Esophagus (tissue), 2 donors: ENCODE results near the gene MAP2K3. TPM values are rescaled to one million over a fixed set of nuclear protein-coding genes. Genes with fewer than 3 reads are reported as not detected.

Experiments
- H3K27ac ChIP-seq, 2 donors: one replicate each; pipeline ENCODE4 v1.5.1; 2013; ENCODE audit warnings: low read depth in 2 of 2, mild to moderate bottlenecking in 2 of 2, inconsistent platforms in 1 of 2, low read length in 1 of 2, moderate library complexity in 1 of 2
- H3K27me3 ChIP-seq, 2 donors: one replicate each; pipeline ENCODE4 v1.6.1; 2013; ENCODE audit warnings: low read length in 2 of 2, control low read depth in 1 of 2, mild to moderate bottlenecking in 1 of 2; ENCODE audit not compliant: insufficient read depth in 2 of 2, control insufficient read depth in 1 of 2
- H3K36me3 ChIP-seq, 2 donors: one replicate each; pipeline ENCODE4 v1.6.1; 2013; ENCODE audit warnings: low read length in 1 of 2; ENCODE audit not compliant: control insufficient read depth in 2 of 2, insufficient read depth in 2 of 2
- H3K4me1 ChIP-seq, 2 donors: one replicate each; pipeline ENCODE4 v1.6.1; 2013; ENCODE audit warnings: low read length in 1 of 2; ENCODE audit not compliant: control insufficient read depth in 2 of 2, insufficient read depth in 2 of 2
- H3K4me3 ChIP-seq, 2 donors: one replicate each; pipeline ENCODE4 v1.5.1; 2013; ENCODE audit warnings: low read length in 2 of 2, mild to moderate bottlenecking in 2 of 2, low read depth in 1 of 2, moderate library complexity in 1 of 2
- H3K9me3 ChIP-seq, 2 donors: one replicate each; pipeline ENCODE4 v1.6.1; 2013; ENCODE audit warnings: mild to moderate bottlenecking in 2 of 2, low read depth in 1 of 2, low read length in 1 of 2, moderate library complexity in 1 of 2; ENCODE audit not compliant: control insufficient read depth in 2 of 2, insufficient read depth in 1 of 2
- WGBS, 2 donors: extraction: QIAGEN DNeasy Blood & Tissue Kit; methylation state at CpG; one replicate each; pipeline ENCODE4 v1.1.7; 2013; 5-methylcytosine and 5-hydroxymethylcytosine counted together
- polyA plus RNA-seq, 2 donors: library from polyadenylated mRNA; stranded (reverse); fragments of 200-250 nt; gene quantifications; one replicate each; pipeline ENCODE4 v1.2.3, GENCODE V29; 2013
- donor health status: healthy with polysubstance abuse.
- donor health status: Bipolar disorder and iron deficiency.

MAP2K3 gene
- polyA plus RNA-seq, 2 donors, result 35.5 to 39.8 TPM

GRCh38 chr17:21295036-21295952 lies 10.8 kb downstream of the MAP2K3 start:
- Histone ChIP-seq H3K27me3 (no peaks in the 10 kb centered on the region), H3K27ac (no peak overlapping the region), H3K36me3 (peaks cover 0 to 29% of the 10 kb centered on the region in 2 donors), H3K4me3 (no peak overlapping the region), H3K9me3 (peaks cover 0 to 4% of the 10 kb centered on the region in 2 donors), H3K4me1 (peaks cover 9 to 19% of the 10 kb centered on the region in 2 donors)
- 60% methylated on average over 19 of the region's 19 CpGs for WGBS, 2 donors

- H3K9me3 ChIP-seq, result peaks cover 0 to 4% of the 10 kb centered on the region in 2 donors
- H3K27me3 ChIP-seq, result no peaks in the 10 kb centered on the region
- peaks cover 0 to 37% of the 10 kb centered on the region in 2 donors for H3K36me3 ChIP-seq
- H3K27ac ChIP-seq, result no peak overlapping the region
- H3K4me1 ChIP-seq, result peaks cover 9 to 15% of the 10 kb centered on the region in 2 donors
- 61% methylated on average over 22 of the region's 22 CpGs for WGBS, 2 donors
- H3K4me3 ChIP-seq, result no peak overlapping the region
Measured at GRCh38 chr17:21296097-21297025, 11.8 kb downstream of the MAP2K3 start.

GRCh38 chr17:21297026-21297520 lies 12.6 kb downstream of the MAP2K3 start:
- H3K36me3 ChIP-seq, result peaks cover 0 to 37% of the 10 kb centered on the region in 2 donors
- H3K4me3 ChIP-seq, result no peak overlapping the region
- no peaks in the 10 kb centered on the region for H3K27me3 ChIP-seq
- peaks cover 0 to 8% of the 10 kb centered on the region in 2 donors for H3K9me3 ChIP-seq
- H3K27ac ChIP-seq, result no peak overlapping the region
- peaks cover 9 to 13% of the 10 kb centered on the region in 2 donors for H3K4me1 ChIP-seq
- 62 to 63% methylated on average over 10 of the region's 10 CpGs for WGBS, 2 donors

GRCh38 chr17:21297597-21297996 lies 13.1 kb downstream of the MAP2K3 start:
- H3K9me3 ChIP-seq, result peaks cover 0 to 8% of the 10 kb centered on the region in 2 donors
- H3K36me3 ChIP-seq, result peaks cover 0 to 39% of the 10 kb centered on the region in 2 donors
- H3K4me1 ChIP-seq, result peaks cover 9 to 13% of the 10 kb centered on the region in 2 donors
- H3K27ac ChIP-seq, result no peak overlapping the region
- no peak overlapping the region for H3K4me3 ChIP-seq
- no peaks in the 10 kb centered on the region for H3K27me3 ChIP-seq
- WGBS, 2 donors, result 55 to 64% methylated on average over 10 of the region's 10 CpGs

- 76 to 77% methylated on average over 22 of the region's 22 CpGs for WGBS, 2 donors
- H3K27ac ChIP-seq, result no peak overlapping the region
- H3K36me3 ChIP-seq, result peaks cover 0 to 43% of the 10 kb centered on the region in 2 donors
Measured at GRCh38 chr17:21298056-21298982, 13.8 kb downstream of the MAP2K3 start.

GRCh38 chr17:21298983-21299519 lies 14.5 kb downstream of the MAP2K3 start:
- WGBS, 2 donors, result 55 to 70% methylated on average over 13 of the region's 13 CpGs
- Histone ChIP-seq H3K9me3 (peaks cover 0 to 3% of the 10 kb centered on the region in 2 donors), H3K4me1 (peaks cover 9 to 13% of the 10 kb centered on the region in 2 donors), H3K27me3 (no peaks in the 10 kb centered on the region), H3K4me3 (no peak overlapping the region), H3K27ac (no peak overlapping the region), H3K36me3 (peaks cover 0 to 45% of the 10 kb centered on the region in 2 donors)

More at GRCh38 chr17:21298056-21298982, 13.8 kb downstream of the MAP2K3 start:
- H3K4me1 ChIP-seq, result peaks cover 9 to 13% of the 10 kb centered on the region in 2 donors
- peaks cover 0 to 7% of the 10 kb centered on the region in 2 donors for H3K9me3 ChIP-seq
- H3K4me3 ChIP-seq, result no peak overlapping the region
- no peaks in the 10 kb centered on the region for H3K27me3 ChIP-seq

- Histone ChIP-seq H3K36me3 (peaks cover 0 to 51% of the 10 kb centered on the region in 2 donors), H3K4me1 (peaks cover 5 to 13% of the 10 kb centered on the region in 2 donors), H3K9me3 (peaks cover 0 to 6% of the 10 kb centered on the region in 2 donors), H3K27ac (no peak overlapping the region), H3K27me3 (no peaks in the 10 kb centered on the region), H3K4me3 (no peak overlapping the region)
- 58 to 62% methylated on average over 7 of the region's 7 CpGs for WGBS, 2 donors
Measured at GRCh38 chr17:21299981-21300600, 15.6 kb downstream of the MAP2K3 start.
